GM12892 (cell line): ENCODE measurements around the gene CNOT6.

Source experiments
- POLR2A ChIP-seq: IDR thresholded peaks from 2 replicates; pipeline ENCODE4 v1.6.1; 2011; ENCODE audit warnings: low read depth, low read length, control low read depth
- POLR2AphosphoS5 ChIP-seq: IDR thresholded peaks from 2 replicates; pipeline ENCODE4 v1.6.1; 2011; ENCODE audit warnings: low read depth, low read length, control low read depth

GRCh38 chr5:180612683-180613082 lies 118.5 kb downstream of the CNOT6 start:
- no peak for TF ChIP-seq POLR2A
- no peak for TF ChIP-seq POLR2AphosphoS5
